Endothelial cell of umbilical vein (primary cell): ENCODE data around the gene MEF2D. TPM values are rescaled to one million over a fixed set of nuclear protein-coding genes. Genes with fewer than 3 reads are reported as not detected.

Experiments used
- BruUV-seq: library from RNA; stranded (reverse); fragments of 400-500 nt; replicated peaks from 2 replicates; lab custom pipeline; 2021; lab: Mats Ljungman, UMichigan
- CTCF ChIA-PET: fragments of 300-600, 350-600 bp; sonication (Branson Sonifier 250); formaldehyde crosslinking; loops from one replicate; lab custom pipeline; 2021; ENCODE audit warnings: antibody characterized with exemption, inconsistent platforms; lab: Charles Lee
- POLR2A ChIA-PET: fragments of 300-600, 350-600 bp; sonication (Branson Sonifier 250); formaldehyde crosslinking; loops from one replicate; lab custom pipeline; 2021; ENCODE audit warnings: antibody characterized with exemption, inconsistent platforms; lab: Charles Lee
- DNase-seq: peaks from one replicate; pipeline ENCODE4 v3.0.0-alpha.2; 2011; ENCODE audit warnings: low read depth, low spot score
- FAIRE-seq: peaks from 2 replicates; lab custom pipeline; 2011; peaks lifted over from hg19 to GRCh38; lab: Jason Lieb, UNC
- H2AFZ ChIP-seq: 2 replicates; pipeline ENCODE4 v1.6.0; 2012; ENCODE audit warnings: low read depth, low read length, control low read depth, inconsistent platforms
- H3K27ac ChIP-seq: 2 replicates; pipeline ENCODE4 v1.5.1; 2011; ENCODE audit warnings: low read depth, mild to moderate bottlenecking, control low read depth, low read length, moderate library complexity; ENCODE audit not compliant: insufficient read depth
- H3K27me3 ChIP-seq, 2 experiments: 2 replicates each; pipeline versions ENCODE4 v1.6.0 to v1.6.1; 2011; ENCODE audit warnings: low read length in 2 of 2, mixed read lengths in 1 of 2; ENCODE audit not compliant: control insufficient read depth in 2 of 2, insufficient read depth in 2 of 2
- H3K36me3 ChIP-seq, 2 experiments: 2 replicates in 1 of 2; 3 replicates in 1 of 2; pipeline ENCODE4 v1.5.1; 2011; ENCODE audit warnings: low read length in 2 of 2, mild to moderate bottlenecking in 1 of 2, moderate library complexity in 1 of 2; ENCODE audit not compliant: control insufficient read depth in 2 of 2, insufficient read depth in 2 of 2; ENCODE audit errors: extremely low read depth in 1 of 2
- H3K4me1 ChIP-seq: 3 replicates; pipeline ENCODE4 v1.5.1; 2011; ENCODE audit warnings: mild to moderate bottlenecking, low read length; ENCODE audit not compliant: control insufficient read depth, insufficient read depth; ENCODE audit errors: extremely low read depth
- H3K4me2 ChIP-seq: 2 replicates; pipeline ENCODE4 v1.6.1; 2011; ENCODE audit warnings: low read length, control low read depth, mixed read lengths; ENCODE audit not compliant: insufficient read depth
- H3K4me3 ChIP-seq, 3 experiments: fragments of 200-600 bp in 1 of 3; sonication (generic), shearing (Covaris generic) in 1 of 3; replicated peaks in 1 of 3; 2 replicates each; pipeline ENCODE4 v1.5.1; 2011 to 2016; ENCODE audit warnings: control low read depth in 3 of 3, low read length in 3 of 3, mild to moderate bottlenecking in 2 of 3, inconsistent platforms in 1 of 3, low read depth in 1 of 3, moderate library complexity in 1 of 3; ENCODE audit not compliant: insufficient read depth in 1 of 3
- H3K79me2 ChIP-seq: 2 replicates; pipeline ENCODE4 v1.6.0; 2012; ENCODE audit warnings: low read length, inconsistent platforms; ENCODE audit not compliant: control insufficient read depth, insufficient read depth
- H3K9ac ChIP-seq: replicated peaks from 2 replicates; pipeline ENCODE3; 2011; ENCODE audit warnings: low read length, control low read depth; ENCODE audit not compliant: insufficient read depth; ENCODE audit errors: extremely low read depth
- H3K9me1 ChIP-seq: replicated peaks from 3 replicates; pipeline ENCODE4 v1.6.0; 2011; ENCODE audit warnings: mild to moderate bottlenecking, low read length; ENCODE audit not compliant: control insufficient read depth, insufficient read depth; ENCODE audit errors: extremely low read depth
- H3K9me3 ChIP-seq: replicated peaks from 2 replicates; pipeline ENCODE4 v1.5.1; 2012; ENCODE audit warnings: low read length, inconsistent platforms; ENCODE audit not compliant: control insufficient read depth, insufficient read depth
- H4K20me1 ChIP-seq: replicated peaks from 2 replicates; pipeline ENCODE3; 2011; ENCODE audit warnings: mild to moderate bottlenecking, low read length; ENCODE audit not compliant: control insufficient read depth, insufficient read depth; ENCODE audit errors: extremely low read depth
- EZH2 ChIP-seq: IDR thresholded peaks from 2 replicates; pipeline ENCODE4 v1.6.1; 2012; ENCODE audit warnings: borderline replicate concordance, low read depth, mild to moderate bottlenecking, moderate library complexity, low read length, inconsistent platforms; ENCODE audit not compliant: severe bottlenecking
- FOS ChIP-seq: IDR thresholded peaks from 2 replicates; pipeline ENCODE4 v1.6.1; 2011; ENCODE audit warnings: mild to moderate bottlenecking, low read length, moderate library complexity, borderline replicate concordance; ENCODE audit not compliant: insufficient read depth
- GATA2 ChIP-seq: IDR thresholded peaks from 2 replicates; pipeline ENCODE4 v1.7.0; 2011; ENCODE audit warnings: low read depth, mild to moderate bottlenecking, moderate library complexity, mixed read lengths, low read length; ENCODE audit not compliant: insufficient read length, insufficient read depth
- JUN ChIP-seq: IDR thresholded peaks from 2 replicates; pipeline ENCODE4 v1.6.1; 2011; ENCODE audit warnings: borderline replicate concordance, low read depth; ENCODE audit not compliant: insufficient read length, insufficient read depth
- MAX ChIP-seq: IDR thresholded peaks from 2 replicates; pipeline ENCODE4 v1.6.1; 2011; ENCODE audit not compliant: insufficient read depth, insufficient read length
- MYC ChIP-seq: IDR thresholded peaks from one replicate; pipeline ENCODE4 v1.6.1; 2011; ENCODE audit warnings: mild to moderate bottlenecking, low read depth, low read length
- POLR2A ChIP-seq: IDR thresholded peaks from 2 replicates; pipeline ENCODE4 v1.6.1; 2012; ENCODE audit warnings: low read depth, mild to moderate bottlenecking, control low read depth, low read length
- POLR2AphosphoS5 ChIP-seq: IDR thresholded peaks from 2 replicates; pipeline ENCODE4 v1.6.1; 2012; ENCODE audit warnings: low read depth, mild to moderate bottlenecking, control low read depth, low read length, moderate library complexity; ENCODE audit not compliant: insufficient read depth
- dilution Hi-C: fragments of 300-500 bp; cut with MboI; formaldehyde crosslinking; loops from one replicate; pipeline ENCODE4 v1.15.0; 2019; ENCODE audit warnings: low sequenced_read_pairs; ENCODE audit not compliant: extremely low pct_ligation_motif_present
- intact Hi-C: fragments of 100-400 bp; cut with micrococcal nuclease; formaldehyde crosslinking; loops from one replicate; pipeline ENCODE4 v1.10.0; 2022
- polyA plus RNA-seq, 4 experiments: library from polyadenylated mRNA; depleted of rRNA in 3 of 4; stranded (reverse) in 3 of 4; unstranded in 1 of 4; fragments of >200 nt; gene quantifications; 2 replicates each; pipeline versions ENCODE4 v1.2.1 to v1.2.3, GENCODE V29; 2011 to 2012; ENCODE audit warnings: missing spikeins in 1 of 4
- total RNA-seq: library from RNA; stranded (reverse); gene quantifications from 2 replicates; pipeline ENCODE4 v1.2.3, GENCODE V29; 2021
- TF ChIP-seq, protein P1 (sequence below), 2 donors: IDR thresholded peaks; 1 replicate in 1 of 2; 2 replicates in 1 of 2; pipeline ENCODE4 v1.5.1; 2011; ENCODE audit warnings: low read length in 2 of 2, mild to moderate bottlenecking in 2 of 2, moderate library complexity in 2 of 2, control low read depth in 1 of 2, inconsistent platforms in 1 of 2, low read depth in 1 of 2; ENCODE audit not compliant: insufficient read depth in 1 of 2; ENCODE audit errors: extremely low read depth in 1 of 2

The MEF2D gene
- total and polyA plus RNA-seq, 2 donors (not counting 3 experiments of a cell fraction or from before 2014, with no cell fraction given) = 45.4 to 52.2 TPM

DNA sequence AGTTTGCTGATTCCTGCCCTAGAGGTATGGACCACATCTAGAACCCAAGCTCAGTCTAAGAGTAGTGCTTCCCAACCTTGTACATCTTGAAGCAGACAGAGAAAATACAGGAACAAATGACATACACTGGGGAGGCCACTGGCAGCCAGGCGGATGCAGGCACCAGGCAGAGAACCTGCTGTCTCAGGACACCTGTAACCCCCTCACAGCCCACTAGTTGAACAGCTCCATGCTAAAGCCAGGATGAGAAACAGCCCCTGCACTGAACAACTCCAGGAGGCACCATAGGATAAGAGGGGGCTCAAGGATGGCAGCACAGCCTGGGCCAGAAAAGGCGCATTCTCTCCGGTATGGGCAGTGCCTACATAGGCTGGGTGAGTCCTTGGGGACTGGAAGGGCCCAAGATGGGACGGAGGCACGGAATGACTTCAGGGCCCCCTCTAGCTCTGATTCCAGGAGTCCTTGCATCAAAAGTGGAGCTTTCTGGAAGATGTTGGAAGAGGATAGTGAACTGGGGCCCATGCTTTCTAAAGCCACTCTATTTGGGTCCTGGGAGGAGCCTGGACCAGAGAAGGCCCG is 16.0 kb downstream of the MEF2D start:
- Histone ChIP-seq H3K79me2 (peaks cover 55% of the 10 kb centered on the region), H2AFZ (no peak overlapping the region), H3K27ac (no peak overlapping the region), H3K9ac (no peak overlapping the region), H3K36me3 (peaks cover 8 to 25% of the 10 kb centered on the region in 2 experiments), H3K27me3 (no peaks in the 10 kb centered on the region), H3K4me1 (no peaks in the 10 kb centered on the region), H3K4me2 (no peak overlapping the region), H3K9me3 (no peaks in the 10 kb centered on the region), H3K9me1 (no peaks in the 10 kb centered on the region), H3K4me3 (no peak overlapping the region), H4K20me1 (peaks cover 3% of the 10 kb centered on the region)
- BruUV-seq = no TSS peak
- intact Hi-C loops = loop anchor here (5.0 kb wide), 1 partner anchor 43 kb away; no protein-coding TSS in a partner anchor
- dilution Hi-C loops = no loop called here
- FAIRE-seq = no peak
- ChIA-PET CTCF (interaction anchor here (1.0 to 2.7 kb wide), 9 partner anchors 8 to 124 kb away, joined by 3 to 16 read pairs (median 3); partner anchors contain the start of gene MEF2D), POLR2A (no interaction called here)
- no peak for DNase-seq
- no peak for TF ChIP-seq MAX
- TF ChIP-seq JUN = no peak
- TF ChIP-seq EZH2 = no peak
- no peak for TF ChIP-seq MYC
- TF ChIP-seq, protein P1, sequence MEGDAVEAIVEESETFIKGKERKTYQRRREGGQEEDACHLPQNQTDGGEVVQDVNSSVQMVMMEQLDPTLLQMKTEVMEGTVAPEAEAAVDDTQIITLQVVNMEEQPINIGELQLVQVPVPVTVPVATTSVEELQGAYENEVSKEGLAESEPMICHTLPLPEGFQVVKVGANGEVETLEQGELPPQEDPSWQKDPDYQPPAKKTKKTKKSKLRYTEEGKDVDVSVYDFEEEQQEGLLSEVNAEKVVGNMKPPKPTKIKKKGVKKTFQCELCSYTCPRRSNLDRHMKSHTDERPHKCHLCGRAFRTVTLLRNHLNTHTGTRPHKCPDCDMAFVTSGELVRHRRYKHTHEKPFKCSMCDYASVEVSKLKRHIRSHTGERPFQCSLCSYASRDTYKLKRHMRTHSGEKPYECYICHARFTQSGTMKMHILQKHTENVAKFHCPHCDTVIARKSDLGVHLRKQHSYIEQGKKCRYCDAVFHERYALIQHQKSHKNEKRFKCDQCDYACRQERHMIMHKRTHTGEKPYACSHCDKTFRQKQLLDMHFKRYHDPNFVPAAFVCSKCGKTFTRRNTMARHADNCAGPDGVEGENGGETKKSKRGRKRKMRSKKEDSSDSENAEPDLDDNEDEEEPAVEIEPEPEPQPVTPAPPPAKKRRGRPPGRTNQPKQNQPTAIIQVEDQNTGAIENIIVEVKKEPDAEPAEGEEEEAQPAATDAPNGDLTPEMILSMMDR (IDR thresholded peaks at IDR 0.05; ENCODE audit: extremely low read depth in 1 of 2, insufficient read depth in 1 of 2, low read depth in 1 of 2, low read length in 2 of 2) = no peak
- TF ChIP-seq GATA2 = no peak
- no peak for TF ChIP-seq POLR2AphosphoS5
- no peak for TF ChIP-seq POLR2A
- no peak for TF ChIP-seq FOS
